Muscle layer of colon (tissue), 2 donors: ENCODE measurements around the gene CAPN5.

Source experiments
- H3K27ac ChIP-seq: one replicate; pipeline ENCODE4 v1.7.0; 2013; ENCODE audit warnings: low read depth, mild to moderate bottlenecking, low read length, moderate library complexity
- H3K27me3 ChIP-seq, 2 donors: one replicate each; pipeline ENCODE4 v1.7.0; 2013; ENCODE audit warnings: low read length in 2 of 2, mild to moderate bottlenecking in 2 of 2; ENCODE audit not compliant: insufficient read depth in 2 of 2, control insufficient read depth in 1 of 2
- H3K36me3 ChIP-seq: one replicate; pipeline ENCODE4 v1.7.0; 2013; ENCODE audit warnings: mild to moderate bottlenecking, low read length; ENCODE audit not compliant: insufficient read depth
- H3K4me1 ChIP-seq: one replicate; pipeline ENCODE4 v1.7.0; 2013; ENCODE audit warnings: mild to moderate bottlenecking, low read length; ENCODE audit not compliant: insufficient read depth
- H3K4me3 ChIP-seq, 2 donors: one replicate each; pipeline ENCODE4 v1.7.0; 2013; ENCODE audit warnings: low read length in 2 of 2, low read depth in 1 of 2, mild to moderate bottlenecking in 1 of 2, moderate library complexity in 1 of 2
- H3K9ac ChIP-seq: one replicate; pipeline ENCODE4 v1.7.0; 2013; ENCODE audit warnings: low read length
- H3K9me3 ChIP-seq: one replicate; pipeline ENCODE4 v1.7.0; 2013; ENCODE audit warnings: mild to moderate bottlenecking, low read length
- donor health status: abdominal sarcoma.
- donor health status: Adenocarcinoma of cecum.

Gene CAPN5

DNA sequence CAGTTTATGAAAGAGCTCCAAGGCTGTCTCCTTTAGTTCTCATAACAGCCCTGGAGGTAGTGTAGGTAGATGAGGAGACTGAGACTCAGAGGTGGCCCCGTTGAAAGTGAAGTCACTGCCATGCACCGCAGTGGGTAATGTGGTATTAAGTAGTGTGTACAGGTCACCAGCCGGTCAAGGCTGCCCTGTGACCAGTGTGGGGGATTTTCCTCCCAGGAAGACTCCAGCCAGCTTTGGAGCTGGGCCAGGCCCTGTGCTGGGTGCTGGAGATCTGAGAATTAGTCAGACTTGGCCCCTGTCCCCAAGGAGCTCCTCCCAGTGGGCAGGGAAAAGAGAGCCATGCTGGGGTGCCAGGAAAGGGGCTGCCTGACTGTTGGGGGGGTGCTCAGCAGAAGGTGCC is 41.2 kb downstream of the CAPN5 start:
- peaks cover 11% of the 10 kb centered on the region for H3K4me1 ChIP-seq
- no peak overlapping the region for H3K9ac ChIP-seq
- no peak overlapping the region for H3K4me3 ChIP-seq
- no peaks in the 10 kb centered on the region for H3K36me3 ChIP-seq
- no peak overlapping the region for H3K27ac ChIP-seq
- H3K27me3 ChIP-seq: no peaks in the 10 kb centered on the region
- no peaks in the 10 kb centered on the region for H3K9me3 ChIP-seq

DNA sequence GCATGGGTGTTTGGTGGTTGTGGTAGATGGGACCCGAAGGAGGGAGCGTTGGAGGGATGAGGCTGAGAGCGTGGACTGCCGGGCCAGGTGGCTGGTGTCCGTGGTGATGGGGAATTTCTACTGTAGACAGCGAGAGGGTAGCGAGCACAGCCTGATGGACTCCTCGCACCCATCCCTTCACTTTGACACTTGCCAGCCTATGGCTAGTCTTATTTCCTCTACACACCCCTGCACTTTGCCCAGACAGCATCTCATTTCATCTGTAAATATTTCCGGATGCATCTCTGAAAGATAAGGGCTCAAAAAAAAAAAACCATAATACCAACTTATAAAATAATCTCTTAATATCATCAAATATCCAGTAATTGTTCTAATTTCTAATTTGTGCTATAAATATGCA is 41.7 kb downstream of the CAPN5 start:
- H3K4me1 ChIP-seq: peaks cover 11% of the 10 kb centered on the region
- no peak overlapping the region for H3K9ac ChIP-seq
- no peak overlapping the region for H3K27ac ChIP-seq
- H3K27me3 ChIP-seq: no peaks in the 10 kb centered on the region
- H3K4me3 ChIP-seq: no peak overlapping the region
- H3K36me3 ChIP-seq: no peaks in the 10 kb centered on the region
- no peaks in the 10 kb centered on the region for H3K9me3 ChIP-seq

DNA sequence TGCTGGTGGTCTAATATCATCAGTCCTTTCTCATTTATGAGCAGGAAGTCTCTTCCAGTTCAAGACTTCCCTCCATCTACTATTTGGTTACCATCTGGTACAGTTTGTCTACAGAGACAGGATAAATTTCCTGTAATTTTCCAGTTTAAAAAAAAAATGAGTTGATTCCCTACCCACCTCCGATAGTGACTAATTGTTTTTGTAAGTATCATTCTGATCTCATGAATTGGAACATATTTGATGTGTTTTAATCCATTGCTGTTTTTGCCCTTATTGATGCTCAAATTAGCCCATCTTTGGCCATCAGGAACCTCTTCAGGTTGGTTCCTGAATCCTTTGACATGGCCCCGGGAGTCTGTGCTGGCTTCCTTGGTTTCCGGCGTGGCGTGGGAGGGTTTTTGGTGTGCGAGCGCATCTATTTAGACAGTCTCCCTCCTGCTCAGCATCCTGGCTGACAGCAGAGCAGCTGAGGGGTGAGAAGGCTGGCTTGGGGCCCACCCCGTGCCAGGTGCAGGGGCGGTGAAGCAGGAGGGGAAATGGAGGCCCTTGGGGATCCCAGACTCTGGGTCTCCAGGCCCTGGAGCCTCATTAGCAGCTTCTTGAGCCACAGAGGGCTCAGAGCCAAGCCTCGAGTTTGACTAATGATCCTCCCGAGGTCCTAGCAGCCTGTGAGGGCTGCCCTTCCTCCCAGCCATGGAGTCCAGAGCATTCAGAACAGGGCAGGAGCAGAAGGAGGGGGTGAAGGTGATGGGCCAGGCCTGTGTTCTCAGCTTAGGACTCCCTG is 42.7 kb downstream of the CAPN5 start:
- Histone ChIP-seq H3K9ac (no peak overlapping the region), H3K36me3 (peaks cover 5% of the 10 kb centered on the region), H3K9me3 (no peaks in the 10 kb centered on the region), H3K4me1 (peaks cover 11% of the 10 kb centered on the region), H3K27ac (no peak overlapping the region), H3K4me3 (no peak overlapping the region), H3K27me3 (no peaks in the 10 kb centered on the region)

DNA sequence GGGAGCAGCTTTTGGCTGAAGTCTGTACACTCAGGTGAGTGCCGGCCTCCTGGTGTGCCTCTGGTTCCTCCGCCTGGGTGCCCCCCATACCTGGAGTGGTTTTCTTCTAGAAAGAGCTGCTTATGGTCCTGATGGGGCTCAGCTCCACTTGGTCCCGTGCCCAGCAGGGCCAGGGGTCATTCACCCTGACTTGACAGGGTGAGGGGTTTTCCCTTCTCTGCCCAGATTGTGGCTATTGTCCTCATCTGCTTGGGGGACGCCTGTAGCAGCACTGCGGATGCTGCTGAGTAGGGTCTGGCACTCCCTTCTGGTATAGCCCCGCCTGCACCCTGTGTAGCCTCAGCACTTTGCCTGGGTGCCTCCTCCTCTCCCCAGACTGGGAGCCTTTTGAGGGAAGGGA is 44.1 kb downstream of the CAPN5 start:
- Histone ChIP-seq H3K9ac (no peak overlapping the region), H3K9me3 (no peaks in the 10 kb centered on the region), H3K4me3 (no peak overlapping the region), H3K27ac (no peak overlapping the region), H3K27me3 (no peaks in the 10 kb centered on the region), H3K36me3 (peaks cover 6% of the 10 kb centered on the region), H3K4me1 (peaks cover 11% of the 10 kb centered on the region)

DNA sequence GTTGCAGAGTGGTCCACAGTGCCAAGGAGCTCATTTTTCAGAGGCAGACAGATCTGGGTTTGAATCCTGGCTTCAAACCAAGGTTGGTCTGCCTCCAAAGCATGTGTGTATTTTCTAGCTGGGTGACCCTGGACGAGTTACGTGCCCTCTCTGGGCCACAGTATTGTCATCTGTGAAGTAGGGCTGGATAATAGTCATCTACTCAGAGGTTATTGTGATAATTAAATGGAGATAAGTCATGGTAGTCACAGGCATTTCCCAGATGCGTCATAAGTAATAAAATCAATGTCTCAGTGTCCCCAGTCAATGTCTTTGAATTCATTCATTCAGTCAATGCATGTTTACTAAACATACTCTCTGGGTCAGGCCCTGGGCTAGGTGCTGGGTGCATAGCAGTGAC is 44.5 kb downstream of the CAPN5 start:
- Histone ChIP-seq H3K9me3 (no peaks in the 10 kb centered on the region), H3K27me3 (no peaks in the 10 kb centered on the region), H3K36me3 (peaks cover 6% of the 10 kb centered on the region), H3K4me1 (peaks cover 11% of the 10 kb centered on the region), H3K9ac (no peak overlapping the region), H3K27ac (no peak overlapping the region), H3K4me3 (no peak overlapping the region)

DNA sequence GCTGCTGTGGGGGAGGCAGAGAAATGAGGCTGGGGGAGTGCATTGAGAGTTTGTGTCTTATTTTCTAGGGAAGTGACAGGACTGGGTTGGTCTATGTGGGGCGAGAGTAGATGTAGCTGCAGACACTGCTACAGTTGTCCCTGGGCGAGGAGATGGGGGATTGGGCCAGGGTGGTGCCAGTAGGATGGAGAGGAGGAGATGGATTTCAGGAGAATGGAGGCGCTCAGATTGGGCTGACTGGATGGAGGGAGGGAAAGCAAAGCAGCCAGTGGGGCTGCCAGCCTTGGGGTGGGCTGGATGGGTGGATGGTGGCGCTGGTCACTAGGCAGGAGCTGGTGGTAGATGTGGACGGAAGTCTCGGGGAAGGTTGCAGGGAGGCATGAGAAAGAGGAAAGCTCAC is 45.2 kb downstream of the CAPN5 start:
- Histone ChIP-seq H3K9ac (no peak overlapping the region), H3K27ac (no peak overlapping the region), H3K9me3 (no peaks in the 10 kb centered on the region), H3K4me1 (peaks cover 11% of the 10 kb centered on the region), H3K4me3 (no peak overlapping the region), H3K36me3 (peaks cover 6% of the 10 kb centered on the region), H3K27me3 (no peaks in the 10 kb centered on the region)

DNA sequence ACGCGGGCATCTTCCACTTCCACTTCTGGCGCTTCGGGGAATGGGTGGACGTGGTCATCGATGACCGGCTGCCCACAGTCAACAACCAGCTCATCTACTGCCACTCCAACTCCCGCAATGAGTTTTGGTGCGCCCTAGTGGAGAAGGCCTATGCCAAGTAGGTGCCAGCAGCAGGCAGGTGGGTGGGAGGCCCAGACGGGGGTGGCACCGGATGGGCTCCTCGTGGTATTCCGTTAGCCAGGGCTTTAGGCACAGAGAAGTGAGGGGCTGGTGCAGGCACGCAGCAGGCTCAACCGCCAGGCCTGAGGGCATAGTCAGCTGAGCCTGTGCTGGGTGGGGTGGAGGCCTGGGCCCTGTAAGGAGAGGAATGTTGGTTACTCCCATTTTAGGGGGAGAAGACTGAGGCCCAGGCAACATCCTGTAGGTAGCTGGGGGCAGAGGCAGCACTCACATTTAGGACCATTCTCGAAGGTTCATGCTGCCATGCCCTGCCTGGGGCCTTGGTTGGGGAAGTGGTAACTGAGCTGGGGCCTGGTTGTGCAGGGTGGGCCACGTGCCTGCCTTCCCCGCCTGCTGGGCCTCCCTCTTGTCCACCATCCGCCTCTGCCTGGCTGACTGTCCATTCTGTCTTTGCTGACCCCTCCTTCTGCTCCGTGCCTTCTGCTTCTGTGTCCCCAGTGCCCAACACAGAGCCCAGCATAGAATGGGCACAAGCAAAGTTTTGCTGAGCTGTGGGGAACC is 46.0 kb downstream of the CAPN5 start:
- Histone ChIP-seq H3K4me1 (peaks cover 4% of the 10 kb centered on the region), H3K9me3 (no peaks in the 10 kb centered on the region), H3K27me3 (no peaks in the 10 kb centered on the region), H3K4me3 (no peak overlapping the region), H3K9ac (no peak overlapping the region), H3K36me3 (peaks cover 6% of the 10 kb centered on the region), H3K27ac (no peak overlapping the region)

DNA sequence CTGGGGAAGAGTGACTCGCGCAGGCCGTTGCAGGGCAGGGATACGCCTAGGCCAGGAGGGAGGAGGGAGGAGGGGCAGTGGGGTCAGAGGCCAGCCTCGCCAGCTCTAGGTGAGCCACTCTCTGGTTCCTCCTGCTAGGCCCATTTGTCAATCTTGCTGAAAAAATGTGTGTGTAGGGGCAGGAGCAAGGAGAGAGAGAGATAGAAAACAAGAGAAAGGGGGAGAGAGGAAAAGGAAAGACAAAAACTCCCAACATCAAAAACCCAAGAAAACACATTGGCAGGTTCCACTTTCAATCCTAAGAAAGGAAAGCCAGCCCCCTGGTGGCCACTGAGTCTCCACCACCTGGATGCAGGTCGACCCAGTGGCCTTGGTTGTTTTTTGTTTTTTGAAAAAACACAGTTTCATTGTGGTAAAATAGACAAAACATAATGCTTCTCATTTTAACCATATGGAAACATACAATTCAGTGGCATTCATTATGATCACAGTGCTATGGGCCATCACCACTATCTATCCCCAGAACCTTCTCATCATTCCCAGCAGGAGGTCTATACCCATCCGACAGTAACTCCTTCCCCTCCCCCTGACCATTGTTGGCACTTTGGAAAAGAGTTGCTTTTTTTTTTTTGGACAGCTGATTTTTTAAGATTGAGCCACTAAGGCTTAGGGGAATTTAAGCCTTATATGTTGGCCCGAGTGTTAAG is 46.8 kb downstream of the CAPN5 start:
- peaks cover 6% of the 10 kb centered on the region for H3K36me3 ChIP-seq
- H3K4me3 ChIP-seq: no peak overlapping the region
- H3K4me1 ChIP-seq: no peaks in the 10 kb centered on the region
- no peaks in the 10 kb centered on the region for H3K27me3 ChIP-seq
- no peak overlapping the region for H3K27ac ChIP-seq
- no peak overlapping the region for H3K9ac ChIP-seq
- H3K9me3 ChIP-seq: no peaks in the 10 kb centered on the region

DNA sequence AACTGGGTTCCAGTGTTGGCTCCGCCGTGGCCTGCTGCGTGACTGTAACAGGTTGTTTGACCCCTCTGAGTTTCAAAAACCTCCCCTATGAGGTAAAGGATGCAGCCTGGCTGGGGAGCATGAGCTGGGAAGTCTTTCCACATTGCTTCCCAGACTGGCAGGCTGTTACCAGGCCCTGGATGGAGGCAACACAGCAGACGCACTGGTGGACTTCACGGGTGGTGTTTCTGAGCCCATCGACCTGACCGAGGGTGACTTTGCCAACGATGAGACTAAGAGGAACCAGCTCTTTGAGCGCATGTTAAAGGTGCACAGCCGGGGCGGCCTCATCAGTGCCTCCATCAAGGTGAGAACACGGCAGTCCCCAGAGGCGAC is 47.3 kb downstream of the CAPN5 start:
- no peak overlapping the region for H3K9ac ChIP-seq
- H3K36me3 ChIP-seq: peaks cover 6% of the 10 kb centered on the region
- H3K27ac ChIP-seq: no peak overlapping the region
- no peaks in the 10 kb centered on the region for H3K9me3 ChIP-seq
- no peaks in the 10 kb centered on the region for H3K27me3 ChIP-seq
- H3K4me1 ChIP-seq: no peaks in the 10 kb centered on the region
- no peak overlapping the region for H3K4me3 ChIP-seq

DNA sequence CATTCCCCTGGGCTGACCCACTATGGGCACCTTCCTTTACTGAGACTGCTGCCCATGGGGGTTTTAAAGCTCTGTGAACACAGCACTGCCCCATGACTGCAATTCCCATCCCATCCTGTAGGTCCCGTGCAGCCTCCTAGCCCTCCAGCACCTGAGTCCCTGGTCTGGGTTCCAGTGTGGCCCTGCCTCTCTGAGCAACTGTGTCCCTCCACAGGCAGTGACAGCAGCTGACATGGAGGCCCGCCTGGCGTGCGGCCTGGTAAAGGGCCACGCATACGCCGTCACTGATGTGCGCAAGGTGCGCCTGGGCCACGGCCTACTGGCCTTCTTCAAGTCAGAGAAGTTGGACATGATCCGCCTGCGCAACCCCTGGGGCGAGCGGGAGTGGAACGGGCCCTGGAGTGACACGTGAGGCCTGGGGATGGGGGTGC is 48.4 kb downstream of the CAPN5 start:
- Histone ChIP-seq H3K27ac (no peak overlapping the region), H3K4me3 (no peak overlapping the region), H3K4me1 (no peaks in the 10 kb centered on the region), H3K36me3 (peaks cover 6% of the 10 kb centered on the region), H3K27me3 (no peaks in the 10 kb centered on the region), H3K9me3 (no peaks in the 10 kb centered on the region), H3K9ac (no peak overlapping the region)

DNA sequence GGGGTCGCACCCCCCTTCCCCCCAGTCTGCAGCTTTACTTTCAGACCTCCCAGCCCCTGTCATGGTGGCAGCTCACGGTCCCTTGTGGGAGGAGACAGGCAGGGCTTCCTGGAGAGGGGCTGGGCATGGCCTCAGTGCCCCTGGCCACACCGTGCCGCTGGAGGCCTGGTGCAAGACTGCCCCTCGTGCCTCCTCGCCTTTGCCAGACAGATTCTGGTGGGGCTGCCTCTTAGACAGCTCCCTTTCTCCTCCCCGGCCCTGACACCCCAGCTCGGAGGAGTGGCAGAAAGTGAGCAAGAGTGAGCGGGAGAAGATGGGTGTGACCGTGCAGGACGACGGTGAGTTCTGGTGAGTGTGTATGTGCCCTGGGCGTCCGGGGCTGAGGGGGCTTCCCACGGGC is 49.2 kb downstream of the CAPN5 start:
- Histone ChIP-seq H3K27ac (no peak overlapping the region), H3K4me3 (no peak overlapping the region), H3K27me3 (no peaks in the 10 kb centered on the region), H3K9me3 (no peaks in the 10 kb centered on the region), H3K9ac (no peak overlapping the region), H3K4me1 (no peaks in the 10 kb centered on the region), H3K36me3 (peaks cover 9% of the 10 kb centered on the region)
